ENCODE data around the gene SEC16A. TPM values are rescaled to one million over a fixed set of nuclear protein-coding genes. Genes with fewer than 3 reads are reported as not detected.

Gene SEC16A
- total RNA-seq, 1 donor from 2014 or later = 66.1 TPM

- intact Hi-C loops (cut with DNase I) = no loop called here
Measured at GRCh38 chr9:136497916-136498695, 15.3 kb upstream of the SEC16A start.

GRCh38 chr9:136496801-136497620, 14.2 kb upstream of the SEC16A start:
- peaks cover 70 to 73% of the 10 kb centered on the region in 2 donors for H3K36me3 ChIP-seq
- no peak overlapping the region for H3K27ac ChIP-seq
- no peaks in the 10 kb centered on the region for H3K27me3 ChIP-seq
- H3K4me3 ChIP-seq = no peak overlapping the region
- H3K9me3 ChIP-seq = no peaks in the 10 kb centered on the region
- TF ChIP-seq CTCF (IDR thresholded peaks at IDR 0.05) = no peak
- peaks cover 0 to 3% of the 10 kb centered on the region in 2 donors for H3K4me1 ChIP-seq
- no peak for DNase-seq (ENCODE audit: low spot score in 2 of 2)
- intact Hi-C loops (cut with DNase I) = no loop called here

More at GRCh38 chr9:136497916-136498695, 15.3 kb upstream of the SEC16A start:
- peaks cover 81 to 84% of the 10 kb centered on the region in 2 donors for H3K36me3 ChIP-seq
- no peak for DNase-seq (ENCODE audit: low spot score in 2 of 2)
- TF ChIP-seq CTCF (IDR thresholded peaks at IDR 0.05) = no peak
- H3K4me3 ChIP-seq = no peak overlapping the region
- peaks cover 0 to 3% of the 10 kb centered on the region in 2 donors for H3K4me1 ChIP-seq
- H3K27ac ChIP-seq = no peak overlapping the region
- no peaks in the 10 kb centered on the region for H3K27me3 ChIP-seq
- no peaks in the 10 kb centered on the region for H3K9me3 ChIP-seq

DNA sequence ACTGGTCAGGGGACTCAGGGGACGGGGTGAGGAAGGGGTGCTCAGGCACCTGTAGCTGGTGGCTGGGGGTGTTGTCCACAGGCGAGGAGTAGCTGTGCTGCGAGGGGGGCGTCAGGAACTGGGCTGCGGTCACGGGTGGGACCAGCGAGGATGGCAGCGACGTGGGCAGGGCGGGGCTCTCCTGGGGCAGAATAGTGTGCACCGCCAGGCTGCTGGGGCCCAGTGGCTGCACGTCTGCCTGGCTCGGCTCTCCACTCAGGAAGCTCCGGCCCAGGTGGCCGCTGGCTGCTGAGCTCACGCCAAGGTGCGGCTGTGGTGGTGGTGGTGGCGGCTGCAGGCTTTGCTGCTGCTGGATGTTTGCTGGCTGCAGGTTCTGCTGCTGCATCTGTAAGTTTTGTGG, 13.3 kb upstream of the SEC16A start:
- no peaks in the 10 kb centered on the region for H3K27me3 ChIP-seq
- H3K27ac ChIP-seq = no peak overlapping the region
- peaks cover 0 to 3% of the 10 kb centered on the region in 2 donors for H3K4me1 ChIP-seq
- intact Hi-C loops (cut with DNase I) = no loop called here
- TF ChIP-seq CTCF (IDR thresholded peaks at IDR 0.05) = no peak
- H3K4me3 ChIP-seq = no peak overlapping the region
- peaks cover 62 to 65% of the 10 kb centered on the region in 2 donors for H3K36me3 ChIP-seq
- DNase-seq (ENCODE audit: low spot score in 2 of 2) = no peak
- H3K9me3 ChIP-seq = no peaks in the 10 kb centered on the region

GRCh38 chr9:136495238-136495800, 12.5 kb upstream of the SEC16A start:
- no peak for TF ChIP-seq CTCF (IDR thresholded peaks at IDR 0.05)
- no peak overlapping the region for H3K27ac ChIP-seq
- peaks cover 54 to 56% of the 10 kb centered on the region in 2 donors for H3K36me3 ChIP-seq
- no peaks in the 10 kb centered on the region for H3K9me3 ChIP-seq
- peaks cover 0 to 3% of the 10 kb centered on the region in 2 donors for H3K4me1 ChIP-seq
- intact Hi-C loops (cut with DNase I) = no loop called here
- no peaks in the 10 kb centered on the region for H3K27me3 ChIP-seq
- no peak for DNase-seq (ENCODE audit: low spot score in 2 of 2)
- no peak overlapping the region for H3K4me3 ChIP-seq

DNA sequence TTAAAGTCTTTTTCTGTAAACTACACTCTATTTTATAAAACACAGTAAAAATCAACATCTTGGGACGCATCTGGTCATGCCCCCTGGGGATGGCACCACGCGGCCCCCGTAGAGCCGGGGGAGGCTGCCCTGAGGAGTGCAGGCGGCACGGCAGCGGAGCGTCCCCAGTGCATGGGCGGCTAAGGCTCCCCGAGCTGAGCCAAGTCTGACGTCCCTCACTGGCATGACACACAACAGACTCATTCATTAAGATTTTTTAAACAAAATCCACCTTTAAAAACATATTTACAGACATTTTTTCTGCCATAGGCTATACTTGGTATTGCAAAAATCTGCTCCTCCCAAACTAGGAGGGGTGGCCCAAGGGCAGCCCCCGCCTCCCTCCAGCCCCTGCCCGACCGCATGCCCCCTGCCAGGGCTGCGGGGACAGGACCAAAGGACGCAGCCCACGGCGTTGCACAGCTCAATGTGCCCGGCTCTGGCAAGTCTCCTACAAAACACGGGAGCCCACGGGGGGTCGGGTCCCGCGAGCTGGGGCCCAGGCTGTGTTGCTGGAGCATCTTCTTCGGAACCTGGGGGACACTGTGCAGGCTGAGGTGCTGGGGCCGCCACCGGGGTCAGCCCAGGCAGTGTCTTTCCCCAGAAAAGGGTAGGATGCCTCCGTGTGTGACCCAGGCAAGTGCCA, 11.8 kb upstream of the SEC16A start:
- H3K4me1 ChIP-seq = peaks cover 0 to 3% of the 10 kb centered on the region in 2 donors
- H3K27me3 ChIP-seq = no peaks in the 10 kb centered on the region
- H3K4me3 ChIP-seq = no peak overlapping the region
- H3K9me3 ChIP-seq = no peaks in the 10 kb centered on the region
- intact Hi-C loops (cut with DNase I) = no loop called here
- no peak for TF ChIP-seq CTCF (IDR thresholded peaks at IDR 0.05)
- DNase-seq (ENCODE audit: low spot score in 2 of 2) = no peak
- H3K36me3 ChIP-seq = peaks cover 47 to 50% of the 10 kb centered on the region in 2 donors
- H3K27ac ChIP-seq = no peak overlapping the region
